Left lung (tissue), 10 donors: ENCODE measurements around the gene PLA2G4C. TPM values are rescaled to one million over a fixed set of nuclear protein-coding genes. Genes with fewer than 3 reads are reported as not detected.

Experiments used
- ATAC-seq: fragments of 200-7000 bp; cut with Tn5 transposase; one replicate; pipeline ENCODE4 v1.9.1; 2020; ENCODE audit warnings: moderate library complexity
- DNase-seq, 4 donors: peaks; one replicate each; pipeline ENCODE4 v3.0.0-alpha.2; 2013 to 2020
- H3K27ac ChIP-seq, 2 donors: fragments of 200-600 bp; sonication (generic) in 1 of 2; one replicate each; pipeline versions ENCODE4 v1.5.0 to v1.8.0; 2020 to 2021
- H3K27me3 ChIP-seq, 2 donors: fragments of 200-600 bp; sonication (generic) in 1 of 2; one replicate each; pipeline versions ENCODE4 v1.5.0 to v1.8.0; 2020 to 2021
- H3K36me3 ChIP-seq, 2 donors: fragments of 200-600 bp; sonication (generic) in 1 of 2; one replicate each; pipeline versions ENCODE4 v1.5.0 to v1.8.0; 2020 to 2021
- H3K4me1 ChIP-seq, 2 donors: fragments of 200-600 bp; one replicate each; pipeline ENCODE4 v1.8.0; 2021
- H3K4me3 ChIP-seq, 2 donors: fragments of 200-600 bp; sonication (generic) in 1 of 2; one replicate each; pipeline versions ENCODE4 v1.5.0 to v1.8.0; 2020 to 2021; ENCODE audit warnings: mild to moderate bottlenecking in 1 of 2
- H3K9me3 ChIP-seq, 2 donors: fragments of 200-600 bp; sonication (generic) in 1 of 2; one replicate each; pipeline versions ENCODE4 v1.5.0 to v1.8.0; 2020 to 2021
- intact Hi-C, 2 donors: fragments of 100-400 bp; cut with DNase I; formaldehyde crosslinking; loops; one replicate each; pipeline versions ENCODE4 v1.11.2 to v1.14.2; 2022
- polyA plus RNA-seq, 6 donors: library from polyadenylated mRNA; unstranded; fragments of 120-200 nt; gene quantifications; one replicate each; pipeline ENCODE4 v1.2.1, GENCODE V29; 2013; ENCODE audit not compliant: insufficient read length in 6 of 6
- total RNA-seq, 2 donors: library from RNA; stranded (reverse); fragmentation: NEBNext Ultra II Directional; extraction: Animal tissue kit (Norgen Biotek cat#: 25700); gene quantifications; one replicate each; pipeline ENCODE4 v1.2.1, GENCODE V29; 2021
- TF ChIP-seq, protein P1 (sequence below), 2 donors: fragments of 200-600 bp; sonication (generic) in 1 of 2; IDR thresholded peaks; one replicate each; pipeline versions ENCODE4 v1.5.0 to v1.8.0; 2021; ENCODE audit warnings: antibody characterized with exemption in 2 of 2
- donor health status: DM: no; HTN: yes; CAD: no.
- donor health status: DM: no; HTN: no; CAD: no.

PLA2G4C gene
- total and polyA plus RNA-seq, 8 donors, result 6.6 to 17.3 (median 10.7) TPM

DNA sequence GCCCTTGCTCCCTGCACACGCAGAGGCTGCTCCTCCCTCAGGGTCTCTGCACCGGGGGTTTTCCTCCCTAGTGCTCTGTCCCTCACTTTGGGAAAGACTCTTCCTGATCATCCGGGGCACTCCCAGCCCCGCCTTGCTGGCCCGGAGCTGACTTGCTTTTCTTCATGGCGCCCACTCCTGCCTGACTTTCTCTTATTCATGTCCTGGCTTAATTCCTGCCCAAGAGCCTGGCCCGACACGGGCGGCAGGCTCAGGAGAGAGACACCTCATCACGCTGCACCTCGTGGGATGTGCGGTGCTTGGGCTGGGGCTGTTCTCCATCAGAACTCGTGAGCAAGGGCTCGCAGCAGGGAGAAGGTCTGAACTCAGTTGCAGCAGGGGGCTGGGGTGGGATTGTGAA lies 11.8 kb upstream of the PLA2G4C start:
- no peak for ATAC-seq
- no peak for DNase-seq
- H3K4me3 ChIP-seq, result no peak overlapping the region
- H3K4me1 ChIP-seq, result peaks cover 0 to 16% of the 10 kb centered on the region in 2 donors
- H3K27me3 ChIP-seq, result no peaks in the 10 kb centered on the region
- intact Hi-C loops, result no loop called here
- H3K36me3 ChIP-seq, result peaks cover 0 to 59% of the 10 kb centered on the region in 2 donors
- H3K9me3 ChIP-seq, result no peaks in the 10 kb centered on the region
- TF ChIP-seq, protein P1, sequence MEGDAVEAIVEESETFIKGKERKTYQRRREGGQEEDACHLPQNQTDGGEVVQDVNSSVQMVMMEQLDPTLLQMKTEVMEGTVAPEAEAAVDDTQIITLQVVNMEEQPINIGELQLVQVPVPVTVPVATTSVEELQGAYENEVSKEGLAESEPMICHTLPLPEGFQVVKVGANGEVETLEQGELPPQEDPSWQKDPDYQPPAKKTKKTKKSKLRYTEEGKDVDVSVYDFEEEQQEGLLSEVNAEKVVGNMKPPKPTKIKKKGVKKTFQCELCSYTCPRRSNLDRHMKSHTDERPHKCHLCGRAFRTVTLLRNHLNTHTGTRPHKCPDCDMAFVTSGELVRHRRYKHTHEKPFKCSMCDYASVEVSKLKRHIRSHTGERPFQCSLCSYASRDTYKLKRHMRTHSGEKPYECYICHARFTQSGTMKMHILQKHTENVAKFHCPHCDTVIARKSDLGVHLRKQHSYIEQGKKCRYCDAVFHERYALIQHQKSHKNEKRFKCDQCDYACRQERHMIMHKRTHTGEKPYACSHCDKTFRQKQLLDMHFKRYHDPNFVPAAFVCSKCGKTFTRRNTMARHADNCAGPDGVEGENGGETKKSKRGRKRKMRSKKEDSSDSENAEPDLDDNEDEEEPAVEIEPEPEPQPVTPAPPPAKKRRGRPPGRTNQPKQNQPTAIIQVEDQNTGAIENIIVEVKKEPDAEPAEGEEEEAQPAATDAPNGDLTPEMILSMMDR (IDR thresholded peaks at IDR 0.05), result no peak
- peak overlapping the region in 1 of 2 donors; percentile 38 for H3K27ac ChIP-seq

DNA sequence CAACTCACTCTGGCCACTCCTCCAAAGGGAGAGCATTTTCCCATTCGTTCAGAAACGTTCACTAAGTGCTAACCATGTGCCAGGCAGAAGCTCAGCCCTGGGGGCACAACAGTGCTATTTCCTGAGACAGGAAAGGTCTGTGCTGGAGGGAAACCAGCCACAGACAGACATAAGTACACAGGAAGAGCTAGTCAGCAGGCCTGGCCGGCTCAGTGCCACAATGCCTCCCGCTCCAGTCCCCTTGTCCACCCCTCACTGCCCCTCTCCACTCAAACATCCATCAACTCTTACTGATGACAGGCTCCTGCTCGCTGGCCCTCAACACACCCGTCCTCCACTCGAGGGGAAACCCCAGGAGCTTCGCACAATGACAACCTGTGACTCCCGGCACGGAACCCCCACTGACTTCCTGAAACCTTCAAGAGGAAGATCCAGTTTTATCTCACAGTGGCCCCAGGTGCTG lies 11.3 kb upstream of the PLA2G4C start:
- TF ChIP-seq, protein P1 (IDR thresholded peaks at IDR 0.05), result no peak
- peaks cover 0 to 54% of the 10 kb centered on the region in 2 donors for H3K36me3 ChIP-seq
- no peak overlapping the region for H3K4me3 ChIP-seq
- peaks cover 0 to 16% of the 10 kb centered on the region in 2 donors for H3K4me1 ChIP-seq
- H3K27me3 ChIP-seq, result no peaks in the 10 kb centered on the region
- DNase-seq (peak in 1 of 4 donors; percentile 36), ATAC-seq (peak; percentile 64)
- intact Hi-C loops, result no loop called here
- no peaks in the 10 kb centered on the region for H3K9me3 ChIP-seq
- H3K27ac ChIP-seq, result peak overlapping the region in 1 of 2 donors; percentile 38

DNA sequence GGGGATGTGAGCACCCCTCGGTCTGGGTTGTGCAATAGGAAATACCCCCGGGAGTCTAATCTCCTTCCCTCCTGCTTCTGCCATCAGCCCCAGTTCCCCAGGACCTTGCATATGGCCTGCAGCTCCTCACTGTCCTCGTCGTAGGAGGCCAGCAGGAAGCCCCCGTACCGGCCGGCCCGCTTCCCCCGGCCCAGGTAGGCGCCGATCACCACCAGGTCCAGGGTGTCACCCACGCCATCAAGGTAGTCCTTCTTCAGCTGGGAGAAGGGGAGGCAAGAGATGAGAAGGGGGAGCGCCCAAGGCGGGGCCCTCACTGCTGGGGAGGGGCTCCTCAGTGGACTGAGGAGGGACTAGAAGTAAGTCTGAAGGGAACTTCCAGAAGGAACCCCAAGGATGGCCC lies 10.4 kb upstream of the PLA2G4C start:
- Histone ChIP-seq H3K27ac (no peak overlapping the region), H3K27me3 (no peaks in the 10 kb centered on the region), H3K36me3 (peaks cover 0 to 54% of the 10 kb centered on the region in 2 donors), H3K4me3 (no peak overlapping the region), H3K9me3 (no peaks in the 10 kb centered on the region), H3K4me1 (peaks cover 0 to 16% of the 10 kb centered on the region in 2 donors)
- ATAC-seq, result no peak
- intact Hi-C loops, result no loop called here
- TF ChIP-seq, protein P1 (IDR thresholded peaks at IDR 0.05), result no peak
- no peak for DNase-seq

DNA sequence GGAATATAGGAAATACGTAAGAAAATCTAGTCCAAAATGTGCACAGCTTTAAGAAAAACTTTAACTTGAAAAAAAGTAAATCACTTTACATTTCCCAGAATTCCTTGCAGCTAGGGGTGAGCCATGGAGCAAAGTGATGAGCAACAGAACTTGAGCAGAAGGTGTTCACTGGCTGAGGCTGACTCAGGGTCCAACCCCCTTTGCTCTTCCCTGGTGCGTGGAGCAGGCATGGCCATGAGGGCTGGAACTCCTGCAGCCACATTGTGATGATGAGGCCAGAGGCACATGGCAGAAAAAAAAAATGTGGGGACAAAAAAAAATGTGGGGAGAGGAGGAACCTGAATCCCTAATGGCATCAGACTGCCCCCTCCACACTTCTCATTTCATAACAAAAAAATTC lies 9.9 kb upstream of the PLA2G4C start:
- H3K4me3 ChIP-seq, result no peak overlapping the region
- peaks cover 0 to 59% of the 10 kb centered on the region in 2 donors for H3K36me3 ChIP-seq
- H3K27me3 ChIP-seq, result no peaks in the 10 kb centered on the region
- H3K9me3 ChIP-seq, result no peaks in the 10 kb centered on the region
- H3K27ac ChIP-seq, result no peak overlapping the region
- intact Hi-C loops, result no loop called here
- TF ChIP-seq, protein P1 (IDR thresholded peaks at IDR 0.05), result no peak
- DNase-seq, result no peak
- peaks cover 0 to 16% of the 10 kb centered on the region in 2 donors for H3K4me1 ChIP-seq
- no peak for ATAC-seq

DNA sequence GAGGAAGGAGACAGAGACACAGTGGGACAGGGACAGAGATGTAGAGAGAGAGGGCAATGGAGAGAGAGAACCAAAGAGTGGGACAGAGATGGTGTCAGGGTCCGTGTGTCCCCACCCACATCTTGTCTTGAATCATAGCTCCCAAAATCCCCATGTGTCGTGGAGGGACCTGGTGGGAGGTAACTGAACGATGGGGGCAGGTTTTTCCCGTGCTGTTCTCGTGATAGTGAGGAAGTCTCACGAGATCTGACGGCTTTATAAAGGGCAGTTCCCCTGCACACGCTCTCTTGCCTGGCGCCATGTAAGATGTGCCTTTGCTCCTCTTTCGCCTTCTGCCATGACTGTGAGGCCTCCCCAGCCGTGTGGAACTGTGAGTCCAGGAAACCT lies 7.5 kb upstream of the PLA2G4C start:
- Histone ChIP-seq H3K9me3 (no peaks in the 10 kb centered on the region), H3K36me3 (peaks cover 0 to 48% of the 10 kb centered on the region in 2 donors), H3K4me1 (peaks cover 0 to 5% of the 10 kb centered on the region in 2 donors), H3K27me3 (no peaks in the 10 kb centered on the region), H3K27ac (peak overlapping the region in 1 of 2 donors; percentile 41), H3K4me3 (no peak overlapping the region)
- intact Hi-C loops, result no loop called here
- TF ChIP-seq, protein P1 (IDR thresholded peaks at IDR 0.05), result no peak
- ATAC-seq (no peak), DNase-seq (no peak)
